ENCODE measurements around the gene POGK.
A peak's percentile ranks its signal among the peaks of the same experiment; 100 is the strongest.

The POGK gene

GRCh38 chr1:166836733-166837132 is 2.5 kb upstream of the POGK start:
- H3K4me3 ChIP-seq (ENCODE audit: low read length, poor library complexity, severe bottlenecking), result no peak overlapping the region
- 0 out of 2 replicates have a peak overlapping the region, but pooled peaks have one; percentile 30 for H2AFZ ChIP-seq (ENCODE audit: low read length)
- H3F3A ChIP-seq (ENCODE audit: low read depth), result no peaks in the 10 kb centered on the region
- TF ChIP-seq EZH2phosphoT487 (IDR thresholded peaks at IDR 0.05; ENCODE audit: borderline replicate concordance) (no peak), CTCF (conservative IDR thresholded peaks at IDR 0.05; ENCODE audit: low read length) (no peak)
- peaks cover 21% of the 10 kb centered on the region for H3K79me2 ChIP-seq (ENCODE audit: insufficient read depth, low read length)
- H3K9ac ChIP-seq (ENCODE audit: low read depth, low read length, poor library complexity, severe bottlenecking), result no peak overlapping the region
- no peak overlapping the region for H3K4me2 ChIP-seq (ENCODE audit: low read depth, low read length, poor library complexity, severe bottlenecking)
- peaks cover 27% of the 10 kb centered on the region for H3K4me1 ChIP-seq (ENCODE audit: insufficient read depth, low read length, poor library complexity, severe bottlenecking)
- H3K9me2 ChIP-seq (replicated peaks; ENCODE audit: low read depth, low read length), result no peaks in the 10 kb centered on the region
- peaks cover 13% of the 10 kb centered on the region for H4K20me1 ChIP-seq (ENCODE audit: insufficient read depth, low read length, poor library complexity, severe bottlenecking)
- peaks cover 8% of the 10 kb centered on the region; the same call in 1 of the 2 replicates for H3K36me3 ChIP-seq (ENCODE audit: insufficient read depth, low read length)
- H3K27me3 ChIP-seq (ENCODE audit: insufficient read depth, low read length, poor library complexity, severe bottlenecking), result no peaks in the 10 kb centered on the region
- no peaks in the 10 kb centered on the region for H3K9me3 ChIP-seq (ENCODE audit: insufficient read depth, low read depth, low read length)

- Histone ChIP-seq H3K27me3 (ENCODE audit: insufficient read depth, low read length, poor library complexity, severe bottlenecking) (no peaks in the 10 kb centered on the region), H3K9ac (ENCODE audit: low read depth, low read length, poor library complexity, severe bottlenecking) (peak overlapping the region; percentile 74), H3K9me2 (replicated peaks; ENCODE audit: low read depth, low read length) (no peaks in the 10 kb centered on the region), H3K4me1 (ENCODE audit: insufficient read depth, low read length, poor library complexity, severe bottlenecking) (peaks cover 51% of the 10 kb centered on the region), H3K9me3 (ENCODE audit: insufficient read depth, low read depth, low read length) (no peaks in the 10 kb centered on the region), H3K36me3 (ENCODE audit: insufficient read depth, low read length) (peaks cover 35% of the 10 kb centered on the region; the same call in 1 of the 2 replicates), H2AFZ (ENCODE audit: low read length) (peak overlapping the region; percentile 42; the same call in 1 of the 2 replicates), H3K79me2 (ENCODE audit: insufficient read depth, low read length) (peaks cover 50% of the 10 kb centered on the region), H3K4me2 (ENCODE audit: low read depth, low read length, poor library complexity, severe bottlenecking) (peak overlapping the region; percentile 87), H4K20me1 (ENCODE audit: insufficient read depth, low read length, poor library complexity, severe bottlenecking) (peaks cover 42% of the 10 kb centered on the region), H3K4me3 (ENCODE audit: low read length, poor library complexity, severe bottlenecking) (peak overlapping the region; percentile 83), H3F3A (ENCODE audit: low read depth) (no peaks in the 10 kb centered on the region)
- TF ChIP-seq EZH2phosphoT487 (IDR thresholded peaks at IDR 0.05; ENCODE audit: borderline replicate concordance), result no peak
- peak; percentile 52 for TF ChIP-seq CTCF (conservative IDR thresholded peaks at IDR 0.05; ENCODE audit: low read length)
Measured at GRCh38 chr1:166839600-166840308, 479 bp downstream of the POGK start.

GRCh38 chr1:166840309-166841274 is 1.3 kb downstream of the POGK start:
- no peak overlapping the region; the same call in 1 of the 2 replicates for H2AFZ ChIP-seq (ENCODE audit: low read length)
- peaks cover 59% of the 10 kb centered on the region for H3K79me2 ChIP-seq (ENCODE audit: insufficient read depth, low read length)

More at GRCh38 chr1:166840309-166841274, 1.3 kb downstream of the POGK start:
- Histone ChIP-seq H3K9me2 (replicated peaks; ENCODE audit: low read depth, low read length) (no peaks in the 10 kb centered on the region), H3K4me3 (ENCODE audit: low read length, poor library complexity, severe bottlenecking) (peak overlapping the region; percentile 83), H3K4me1 (ENCODE audit: insufficient read depth, low read length, poor library complexity, severe bottlenecking) (peaks cover 57% of the 10 kb centered on the region), H3K27me3 (ENCODE audit: insufficient read depth, low read length, poor library complexity, severe bottlenecking) (no peaks in the 10 kb centered on the region), H3F3A (ENCODE audit: low read depth) (no peaks in the 10 kb centered on the region), H3K9ac (ENCODE audit: low read depth, low read length, poor library complexity, severe bottlenecking) (peak overlapping the region; percentile 74), H3K36me3 (ENCODE audit: insufficient read depth, low read length) (peaks cover 38% of the 10 kb centered on the region; the same call in 1 of the 2 replicates), H4K20me1 (ENCODE audit: insufficient read depth, low read length, poor library complexity, severe bottlenecking) (peaks cover 50% of the 10 kb centered on the region), H3K9me3 (ENCODE audit: insufficient read depth, low read depth, low read length) (no peaks in the 10 kb centered on the region), H3K4me2 (ENCODE audit: low read depth, low read length, poor library complexity, severe bottlenecking) (peak overlapping the region; percentile 87)
- TF ChIP-seq CTCF (conservative IDR thresholded peaks at IDR 0.05; ENCODE audit: low read length) (no peak), EZH2phosphoT487 (IDR thresholded peaks at IDR 0.05; ENCODE audit: borderline replicate concordance) (no peak)

Data from Loucy (cell line).